NCI-H128 (cell line): ENCODE measurements around the gene RTP2.

Experiments
- DNase-seq: peaks from one replicate; lab custom pipeline; 2025; ENCODE audit not compliant: unreplicated experiment; lab: John Stamatoyannopoulos, UW

RTP2 gene

DNA sequence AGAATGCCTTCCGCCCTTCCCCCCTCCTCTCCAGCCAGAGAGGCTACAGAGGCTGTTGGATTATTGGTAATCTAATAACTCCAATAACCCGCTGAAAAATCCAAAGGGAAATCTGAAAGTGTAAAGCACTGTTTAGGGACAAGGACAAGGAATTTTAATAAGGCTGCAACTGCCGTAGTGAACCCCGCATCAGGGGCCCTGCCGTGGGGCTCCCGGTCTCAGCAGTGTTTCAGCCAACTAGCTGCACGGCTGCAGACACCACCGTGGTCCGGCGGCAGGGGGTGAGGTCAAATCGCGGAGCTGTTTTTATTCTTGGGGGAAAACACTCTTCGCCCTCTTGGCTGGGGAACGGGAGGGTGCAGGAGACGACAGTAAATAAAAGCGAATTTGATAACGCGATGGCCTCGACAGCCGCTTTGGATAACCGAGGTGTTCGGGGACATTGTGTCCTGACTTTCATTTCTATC is 36.8 kb upstream of the RTP2 start:
- DNase-seq, result no peak

- no peak for DNase-seq
Observed at GRCh38 chr3:187738331-187739093, 36.2 kb upstream of the RTP2 start.

DNA sequence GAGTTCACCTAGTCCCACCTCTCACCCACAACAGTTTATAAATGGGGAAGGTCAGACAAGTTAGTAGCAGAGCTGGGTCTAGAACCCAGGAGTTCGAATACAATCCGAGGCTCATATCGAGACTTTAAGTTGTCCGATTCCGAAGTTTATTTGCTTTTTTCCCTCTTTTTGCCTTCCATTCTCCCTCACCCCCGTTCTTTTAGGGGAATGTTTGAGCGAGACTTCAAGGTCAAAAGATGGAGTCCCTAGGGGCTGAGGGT is 35.6 kb upstream of the RTP2 start:
- no peak for DNase-seq

GRCh38 chr3:187737368-187738070 is 35.2 kb upstream of the RTP2 start:
- no peak for DNase-seq

DNA sequence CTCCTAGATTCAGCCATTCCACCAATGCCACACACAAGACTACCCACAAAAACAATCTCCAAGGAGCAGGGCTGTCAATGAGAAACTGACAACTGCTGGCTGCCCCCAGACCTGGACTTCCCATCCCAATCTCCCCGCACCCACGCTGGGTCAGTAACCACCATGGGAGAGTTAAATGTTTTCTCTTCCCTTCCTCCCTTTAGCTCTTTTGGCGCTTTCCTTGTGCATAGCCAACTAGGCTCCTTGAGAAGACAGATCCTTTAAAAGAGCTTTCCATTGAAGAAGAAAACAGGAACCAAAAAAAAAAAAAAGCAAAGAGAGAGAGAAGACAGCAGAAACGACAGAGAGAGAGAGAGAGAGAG is 34.6 kb upstream of the RTP2 start:
- no peak for DNase-seq

- DNase-seq, result no peak
Observed at GRCh38 chr3:187736418-187736871, 34.1 kb upstream of the RTP2 start.

GRCh38 chr3:187735837-187736236 is 33.5 kb upstream of the RTP2 start:
- no peak for DNase-seq

GRCh38 chr3:187735383-187735782 is 33.0 kb upstream of the RTP2 start:
- DNase-seq, result no peak

- DNase-seq, result no peak
Observed at GRCh38 chr3:187734841-187735240, 32.5 kb upstream of the RTP2 start.

- no peak for DNase-seq
Observed at GRCh38 chr3:187733371-187733770, 31.0 kb upstream of the RTP2 start.

DNA sequence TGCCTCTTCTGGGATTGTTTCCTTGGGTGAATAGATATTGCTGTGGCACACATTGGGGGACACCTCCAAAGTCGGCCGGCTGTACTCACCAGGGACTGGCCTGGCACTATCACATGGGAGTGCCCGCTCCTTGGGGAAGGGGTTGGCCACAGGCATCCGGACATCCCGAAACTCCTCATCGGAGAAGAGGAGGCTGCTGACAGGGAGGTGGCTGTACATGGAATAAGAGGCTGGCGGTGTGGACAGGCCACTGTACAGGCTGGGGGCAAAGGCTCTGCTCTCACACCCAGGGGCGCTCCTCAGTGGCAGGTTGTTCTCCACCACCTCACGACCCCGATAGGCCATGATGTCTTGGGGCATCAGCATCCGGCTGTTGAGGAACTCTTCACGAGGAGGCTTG is 27.2 kb upstream of the RTP2 start:
- no peak for DNase-seq

DNA sequence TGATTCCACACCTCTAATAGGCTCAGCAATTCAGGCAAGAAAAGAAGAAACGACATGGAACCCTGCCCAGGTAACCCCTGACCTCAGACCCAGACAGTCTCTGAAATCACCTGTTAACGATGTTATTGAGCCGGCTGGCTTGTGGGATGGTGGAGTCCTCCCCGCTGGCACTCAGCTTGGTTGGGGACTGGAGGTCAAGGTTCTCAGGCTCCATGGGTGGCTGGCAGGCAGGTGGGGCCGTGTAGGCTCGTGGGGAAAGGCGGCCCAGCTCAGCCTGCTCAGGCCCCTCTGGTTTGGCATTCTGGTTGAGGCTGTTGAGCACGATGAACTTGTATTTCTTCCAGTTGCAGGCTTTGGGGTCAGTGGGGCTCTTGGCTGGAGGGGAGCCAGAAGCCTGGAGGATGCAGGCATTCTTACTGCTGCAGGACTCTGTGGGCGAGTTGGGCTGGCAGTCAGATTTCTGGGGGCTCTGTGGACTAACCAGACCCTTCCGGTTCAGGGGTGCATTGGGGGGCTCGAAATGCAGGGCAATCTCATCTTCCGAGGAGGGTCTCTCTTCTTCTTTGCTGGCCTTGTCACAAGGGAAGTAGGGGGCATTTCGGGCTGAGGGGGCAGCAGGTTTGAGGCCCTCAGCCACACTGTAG is 26.7 kb upstream of the RTP2 start:
- DNase-seq, result no peak

DNA sequence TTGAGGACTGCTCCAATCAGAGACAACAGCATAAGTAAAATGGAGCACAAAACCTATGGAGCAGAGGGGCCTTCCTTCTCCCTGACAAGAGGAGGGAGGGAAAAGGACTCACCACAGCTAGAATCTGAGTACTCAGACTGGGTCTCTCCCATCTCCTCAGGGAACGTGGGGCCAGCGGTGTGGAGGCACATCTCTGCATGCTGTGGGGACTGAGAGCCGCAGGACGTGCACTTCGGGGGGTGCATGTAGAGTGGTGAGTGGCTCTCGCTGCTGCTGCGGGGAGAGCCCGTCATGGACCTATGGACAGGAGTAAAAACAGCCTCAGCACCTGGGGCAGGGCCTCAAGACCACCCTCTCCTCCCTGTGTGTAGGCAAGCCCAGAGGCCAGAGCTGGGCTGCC is 25.9 kb upstream of the RTP2 start:
- no peak for DNase-seq

- no peak for DNase-seq
Observed at GRCh38 chr3:187726564-187726963, 24.2 kb upstream of the RTP2 start.

DNA sequence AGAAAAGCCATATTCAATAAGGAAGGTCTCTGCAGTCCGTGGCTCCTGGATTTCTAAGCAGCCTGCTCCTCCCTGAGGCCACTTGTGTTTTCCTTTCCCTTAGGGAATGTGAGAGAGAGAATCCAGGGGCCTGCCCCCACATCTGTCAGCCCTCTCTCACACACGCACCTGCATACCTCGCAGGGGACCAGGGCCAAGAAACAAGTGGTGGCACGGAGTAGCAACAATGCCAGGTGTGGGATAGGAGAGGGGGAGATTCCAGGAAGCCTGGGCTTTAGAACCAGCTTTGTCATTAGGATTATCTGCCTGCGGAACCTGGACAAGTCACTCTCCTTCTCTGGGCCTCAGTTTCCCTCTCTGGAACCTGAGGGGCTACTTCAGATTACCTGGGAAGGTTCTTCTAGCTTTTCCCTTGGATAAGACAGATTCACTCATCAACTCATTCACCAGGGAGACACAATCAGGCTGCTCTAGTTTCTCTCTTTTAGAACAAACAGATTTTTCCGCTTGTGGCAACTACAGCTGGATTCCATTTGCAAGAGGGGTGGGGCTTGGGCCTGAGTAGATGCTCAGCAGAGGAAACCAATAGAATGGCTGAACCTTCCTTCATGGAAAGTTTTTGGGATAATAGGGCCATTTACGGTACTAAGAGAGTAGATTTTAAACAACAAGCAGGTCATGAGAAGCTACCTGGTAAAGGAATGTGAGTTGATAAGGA is 23.5 kb upstream of the RTP2 start:
- DNase-seq, result no peak

DNA sequence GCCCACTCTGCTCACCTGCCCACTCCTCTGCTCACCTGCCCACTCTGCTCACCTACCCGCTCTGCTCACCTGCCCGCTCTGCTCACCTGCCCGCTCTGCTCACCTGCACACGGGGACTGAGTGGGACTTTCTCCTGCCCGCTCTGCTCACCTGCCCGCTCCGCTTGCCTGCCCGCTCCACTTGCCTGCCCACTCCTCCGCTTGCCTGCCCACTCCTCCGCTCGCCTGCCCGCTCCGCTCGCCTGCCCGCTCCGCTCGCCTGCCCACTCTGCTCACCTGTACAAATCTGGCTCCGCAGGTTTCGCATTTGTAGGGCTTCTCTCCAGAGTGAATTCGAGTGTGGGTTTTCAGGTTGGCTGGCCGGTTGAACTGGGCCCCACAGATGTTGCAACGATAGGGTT is 22.9 kb upstream of the RTP2 start:
- DNase-seq, result no peak

GRCh38 chr3:187722206-187722612 is 19.9 kb upstream of the RTP2 start:
- DNase-seq, result no peak

- DNase-seq, result no peak
Observed at GRCh38 chr3:187721055-187721454, 18.7 kb upstream of the RTP2 start.

GRCh38 chr3:187720337-187720670 is 17.9 kb upstream of the RTP2 start:
- no peak for DNase-seq

DNA sequence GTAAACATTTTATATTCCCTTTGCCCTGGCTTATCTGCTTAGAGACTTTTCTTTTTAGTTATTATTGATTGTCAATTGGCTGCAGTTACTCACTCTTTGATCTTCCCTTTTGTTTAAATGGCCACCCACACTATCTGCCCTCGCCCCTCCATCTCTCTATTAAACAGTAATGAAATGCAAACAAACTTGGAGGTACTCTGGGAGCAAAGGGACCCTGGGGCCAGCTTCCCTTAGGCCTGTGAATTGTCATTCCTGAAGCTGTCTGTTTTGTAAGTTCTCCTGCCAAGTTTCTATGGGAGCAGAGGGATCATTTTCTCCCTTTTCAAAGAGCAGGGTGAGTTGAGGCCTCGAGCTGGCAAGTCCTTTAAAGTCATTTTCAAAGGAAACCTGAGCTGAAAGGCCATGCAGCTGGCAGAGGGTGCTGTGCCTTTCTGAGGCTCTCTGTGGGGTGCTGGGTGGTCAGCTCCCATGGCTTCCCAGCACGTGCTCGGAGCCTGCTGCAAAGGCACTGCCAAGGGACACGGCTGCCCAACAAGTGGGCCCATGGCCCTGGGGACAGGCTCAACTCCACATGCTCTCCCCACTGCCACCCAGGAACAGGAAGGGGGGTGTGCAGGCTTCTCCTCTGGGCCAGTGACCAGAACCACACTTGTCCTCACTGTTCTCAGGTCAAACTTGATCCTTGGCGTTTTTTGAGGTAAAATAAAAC is 17.4 kb upstream of the RTP2 start:
- DNase-seq, result peak; percentile 9

- DNase-seq, result no peak
Observed at GRCh38 chr3:187718802-187719201, 16.4 kb upstream of the RTP2 start.
